ENCODE results near the gene NFIX. TPM values are rescaled to one million over a fixed set of nuclear protein-coding genes. Genes with fewer than 3 reads are reported as not detected.

The NFIX gene
- total and polyA plus RNA-seq, 2 donors (not counting 1 experiment from before 2014, with no cell fraction given) = 0.69 to 5.6 TPM

- Histone ChIP-seq H3K4me1 (ENCODE audit: control insufficient read depth in 2 of 2, insufficient read depth in 2 of 2, low read length in 2 of 2) (no peaks in the 10 kb centered on the region), H3K27me3 (replicated peaks in 1 of 4; ENCODE audit: control extremely low read depth in 1 of 4, control insufficient read depth in 3 of 4, insufficient read depth in 4 of 4, low read length in 3 of 4) (peaks cover 0 to 8% (median 0%) of the 10 kb centered on the region in 4 experiments), H3K4me3 (ENCODE audit: control extremely low read depth in 1 of 5, extremely low read depth in 1 of 5, insufficient read depth in 1 of 5, low read depth in 2 of 5, low read length in 4 of 5) (no peak overlapping the region), H2AFZ (ENCODE audit: insufficient read depth, low read depth, low read length, poor library complexity, severe bottlenecking) (no peak overlapping the region), H3K9ac (ENCODE audit: low read length) (no peak overlapping the region), H3K4me2 (replicated peaks; ENCODE audit: low read depth, low read length, poor library complexity, severe bottlenecking) (no peak overlapping the region), H3K36me3 (replicated peaks in 1 of 2; ENCODE audit: control extremely low read depth in 1 of 2, control insufficient read depth in 1 of 2, extremely low read depth in 1 of 2, insufficient read depth in 2 of 2, low read length in 1 of 2) (no peaks in the 10 kb centered on the region), H4K20me1 (ENCODE audit: control insufficient read depth, insufficient read depth, low read length, poor library complexity, severe bottlenecking) (no peaks in the 10 kb centered on the region), H3K79me2 (ENCODE audit: control insufficient read depth, insufficient read depth, low read length) (no peaks in the 10 kb centered on the region), H3K27ac (ENCODE audit: low read length in 2 of 2) (no peak overlapping the region), H3K9me3 (ENCODE audit: control extremely low read depth in 1 of 3, control insufficient read depth in 2 of 3, insufficient read depth in 1 of 3, low read length in 2 of 3) (peaks cover 0 to 2% (median 0%) of the 10 kb centered on the region in 3 donors)
- TF ChIP-seq, protein P1, sequence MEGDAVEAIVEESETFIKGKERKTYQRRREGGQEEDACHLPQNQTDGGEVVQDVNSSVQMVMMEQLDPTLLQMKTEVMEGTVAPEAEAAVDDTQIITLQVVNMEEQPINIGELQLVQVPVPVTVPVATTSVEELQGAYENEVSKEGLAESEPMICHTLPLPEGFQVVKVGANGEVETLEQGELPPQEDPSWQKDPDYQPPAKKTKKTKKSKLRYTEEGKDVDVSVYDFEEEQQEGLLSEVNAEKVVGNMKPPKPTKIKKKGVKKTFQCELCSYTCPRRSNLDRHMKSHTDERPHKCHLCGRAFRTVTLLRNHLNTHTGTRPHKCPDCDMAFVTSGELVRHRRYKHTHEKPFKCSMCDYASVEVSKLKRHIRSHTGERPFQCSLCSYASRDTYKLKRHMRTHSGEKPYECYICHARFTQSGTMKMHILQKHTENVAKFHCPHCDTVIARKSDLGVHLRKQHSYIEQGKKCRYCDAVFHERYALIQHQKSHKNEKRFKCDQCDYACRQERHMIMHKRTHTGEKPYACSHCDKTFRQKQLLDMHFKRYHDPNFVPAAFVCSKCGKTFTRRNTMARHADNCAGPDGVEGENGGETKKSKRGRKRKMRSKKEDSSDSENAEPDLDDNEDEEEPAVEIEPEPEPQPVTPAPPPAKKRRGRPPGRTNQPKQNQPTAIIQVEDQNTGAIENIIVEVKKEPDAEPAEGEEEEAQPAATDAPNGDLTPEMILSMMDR (IDR thresholded peaks at IDR 0.05) = no peak
- TF ChIP-seq EZH2 (IDR thresholded peaks at IDR 0.05; ENCODE audit: borderline replicate concordance, insufficient read depth, low read depth, low read length, poor library complexity, severe bottlenecking) = no peak
- peaks cover 30% of the 10 kb centered on the region for H3K27me3 Mint-ChIP-seq
- CTCF ChIA-PET = interaction anchor here (0.5 to 0.7 kb wide), 2 partner anchors 24 to 1227 kb away, joined by 3 to 5 read pairs; no protein-coding TSS in a partner anchor
- peaks cover 6% of the 10 kb centered on the region for H3K4me1 Mint-ChIP-seq
- ATAC-seq (ENCODE audit: low read depth) (no peak), DNase-seq (no peak)
- no peak overlapping the region for H3K27ac Mint-ChIP-seq
- intact Hi-C loops (cut with micrococcal nuclease) = no loop called here
- H3K9me3 Mint-ChIP-seq (ENCODE audit: insufficient read depth) = no peaks in the 10 kb centered on the region
- POLR2A ChIA-PET = no interaction called here
- no peak overlapping the region for H3K4me3 Mint-ChIP-seq
- 95% methylated on average over 41 of the region's 41 CpGs for WGBS (ENCODE audit: insufficient coverage)
These were observed 6.4 kb downstream of the NFIX start for GRCh38 chr19:13001502-13002165.

DNA sequence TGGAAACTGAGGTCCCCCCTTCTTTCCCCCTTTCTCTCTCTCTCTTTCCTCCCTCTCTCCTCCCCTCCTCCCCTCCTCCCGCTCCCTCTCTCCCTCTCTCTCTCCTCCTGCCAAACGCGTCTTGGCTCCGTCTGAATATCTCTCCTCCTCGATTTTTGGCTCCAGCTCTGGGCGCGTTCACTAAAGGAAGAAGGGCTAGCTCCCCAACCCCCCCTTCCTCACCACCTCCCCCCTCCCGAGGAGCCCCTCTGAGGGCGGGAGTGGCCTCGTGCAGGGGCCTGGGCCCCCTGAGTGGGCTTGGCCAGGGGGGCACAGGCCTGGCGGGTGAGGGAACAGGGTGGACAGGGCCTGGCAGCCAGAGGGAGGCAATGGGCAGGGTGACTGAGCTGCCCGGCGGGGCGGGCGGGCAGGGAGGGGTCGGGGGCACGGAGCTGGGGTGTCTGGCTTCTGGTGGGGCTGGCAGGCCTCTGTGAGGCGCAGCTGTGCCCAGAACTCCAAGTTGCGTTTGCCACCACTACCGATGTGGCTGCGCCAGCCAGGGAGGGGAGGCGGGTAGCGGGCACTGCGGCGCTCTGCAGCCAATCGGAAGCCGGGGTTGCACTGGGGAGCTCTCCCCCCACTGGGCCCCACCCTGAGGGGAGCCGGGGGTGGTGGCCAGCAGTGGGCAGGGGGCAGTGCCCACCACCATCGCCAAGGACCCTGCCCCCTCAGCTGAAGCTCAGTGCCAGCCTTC lies 7.1 kb downstream of the NFIX start:
- Histone ChIP-seq H3K4me1 (ENCODE audit: control insufficient read depth in 2 of 2, insufficient read depth in 2 of 2, low read length in 2 of 2) (no peaks in the 10 kb centered on the region), H3K36me3 (replicated peaks in 1 of 2; ENCODE audit: control extremely low read depth in 1 of 2, control insufficient read depth in 1 of 2, extremely low read depth in 1 of 2, insufficient read depth in 2 of 2, low read length in 1 of 2) (no peaks in the 10 kb centered on the region), H3K79me2 (ENCODE audit: control insufficient read depth, insufficient read depth, low read length) (no peaks in the 10 kb centered on the region), H3K9me3 (ENCODE audit: control extremely low read depth in 1 of 3, control insufficient read depth in 2 of 3, insufficient read depth in 1 of 3, low read length in 2 of 3) (peaks cover 0 to 2% (median 0%) of the 10 kb centered on the region in 3 donors), H3K27ac (ENCODE audit: low read length in 2 of 2) (no peak overlapping the region), H3K4me2 (replicated peaks; ENCODE audit: low read depth, low read length, poor library complexity, severe bottlenecking) (no peak overlapping the region), H2AFZ (ENCODE audit: insufficient read depth, low read depth, low read length, poor library complexity, severe bottlenecking) (no peak overlapping the region), H3K4me3 (ENCODE audit: control extremely low read depth in 1 of 5, extremely low read depth in 1 of 5, insufficient read depth in 1 of 5, low read depth in 2 of 5, low read length in 4 of 5) (no peak overlapping the region), H3K27me3 (replicated peaks in 1 of 4; ENCODE audit: control extremely low read depth in 1 of 4, control insufficient read depth in 3 of 4, insufficient read depth in 4 of 4, low read length in 3 of 4) (peaks cover 0 to under 1% (median 0%) of the 10 kb centered on the region in 4 experiments), H4K20me1 (ENCODE audit: control insufficient read depth, insufficient read depth, low read length, poor library complexity, severe bottlenecking) (no peaks in the 10 kb centered on the region), H3K9ac (ENCODE audit: low read length) (no peak overlapping the region)
- ATAC-seq (ENCODE audit: low read depth) (no peak), DNase-seq (peak; percentile 3)
- POLR2A ChIA-PET = interaction anchor here (0.6 kb wide), 1 partner anchor 11 kb away, joined by 5 read pairs; no protein-coding TSS in a partner anchor
- Mint-ChIP-seq H3K27ac (no peak overlapping the region), H3K4me3 (no peak overlapping the region), H3K9me3 (ENCODE audit: insufficient read depth) (no peaks in the 10 kb centered on the region), H3K4me1 (peaks cover 2% of the 10 kb centered on the region), H3K27me3 (peaks cover 25% of the 10 kb centered on the region)
- TF ChIP-seq, protein P1 (IDR thresholded peaks at IDR 0.05) = no peak
- no peak for TF ChIP-seq EZH2 (IDR thresholded peaks at IDR 0.05; ENCODE audit: borderline replicate concordance, insufficient read depth, low read depth, low read length, poor library complexity, severe bottlenecking)
- CTCF ChIA-PET = interaction anchor here (0.7 to 0.8 kb wide), 2 partner anchors 37 to 1226 kb away, joined by 3 to 5 read pairs; no protein-coding TSS in a partner anchor
- 92% methylated on average over 25 of the region's 29 CpGs for WGBS (ENCODE audit: insufficient coverage)
- intact Hi-C loops (cut with micrococcal nuclease) = no loop called here
